Spleen (tissue), 11 donors: Measurements from ENCODE around the gene C9orf78. TPM values are rescaled to one million over a fixed set of nuclear protein-coding genes. Genes with fewer than 3 reads are reported as not detected.

ENCODE experiments used
- DNase-seq: peaks from one replicate; pipeline ENCODE4 v3.0.0-alpha.2; 2020
- H3K27ac ChIP-seq, 8 donors: fragments of 200-600 bp; sonication (generic) in 7 of 8; 1 replicate in 4 of 8; 2 replicates in 4 of 8; pipeline versions ENCODE4 v1.5.0 to v1.8.0; 2016 to 2021; ENCODE audit warnings: inconsistent platforms in 4 of 8, mild to moderate bottlenecking in 4 of 8, moderate library complexity in 1 of 8
- H3K27me3 ChIP-seq, 7 donors: fragments of 200-600 bp; sonication (generic) in 6 of 7; replicated peaks in 1 of 7; 1 replicate in 4 of 7; 2 replicates in 3 of 7; pipeline versions ENCODE4 v1.5.0 to v1.8.0; 2016 to 2021; ENCODE audit warnings: inconsistent platforms in 3 of 7, mild to moderate bottlenecking in 1 of 7
- H3K36me3 ChIP-seq, 6 donors: fragments of 200-600 bp; sonication (generic) in 5 of 6; 1 replicate in 4 of 6; 2 replicates in 2 of 6; pipeline versions ENCODE4 v1.5.0 to v1.8.0; 2016 to 2021; ENCODE audit warnings: inconsistent platforms in 2 of 6
- H3K4me1 ChIP-seq, 6 donors: fragments of 200-600 bp; sonication (generic) in 5 of 6; 1 replicate in 3 of 6; 2 replicates in 3 of 6; pipeline versions ENCODE4 v1.5.0 to v1.8.0; 2016 to 2021; ENCODE audit warnings: inconsistent platforms in 3 of 6
- H3K4me3 ChIP-seq, 8 donors: fragments of 200-600 bp; sonication (generic) in 7 of 8; 1 replicate in 4 of 8; 2 replicates in 4 of 8; pipeline versions ENCODE4 v1.5.0 to v1.8.0; 2016 to 2021; ENCODE audit warnings: inconsistent platforms in 4 of 8, mild to moderate bottlenecking in 4 of 8, moderate library complexity in 2 of 8
- H3K9me3 ChIP-seq, 8 donors: fragments of 200-600 bp; sonication (generic) in 7 of 8; 1 replicate in 4 of 8; 2 replicates in 4 of 8; pipeline versions ENCODE4 v1.5.0 to v1.8.0; 2016 to 2021; ENCODE audit warnings: inconsistent platforms in 4 of 8
- POLR2A ChIP-seq, 3 donors: fragments of 450-650 bp; IDR thresholded peaks; one replicate each; pipeline ENCODE4 v1.5.1; 2017; ENCODE audit warnings: antibody characterized with exemption in 3 of 3, mild to moderate bottlenecking in 1 of 3
- POLR2AphosphoS5 ChIP-seq, 3 donors: sonication (generic); formaldehyde crosslinking; IDR thresholded peaks; one replicate each; pipeline ENCODE4 v1.5.1; 2017; ENCODE audit warnings: antibody characterized with exemption in 3 of 3
- WGBS, 5 donors: extraction: QIAGEN DNeasy Blood & Tissue Kit in 3 of 5; methylation state at CpG; one replicate each; pipeline versions ENCODE4 v1.1.5 to v1.1.7; 2013 to 2018; 5-methylcytosine and 5-hydroxymethylcytosine counted together
- intact Hi-C: fragments of 100-400 bp; cut with DNase I; formaldehyde crosslinking; loops from one replicate; pipeline ENCODE4 v1.15.0; 2023; ENCODE audit warnings: low total_unique reads
- polyA plus RNA-seq, 3 donors: library from polyadenylated mRNA; stranded (reverse); fragments of 200-250 nt; gene quantifications; one replicate each; pipeline ENCODE4 v1.2.1, GENCODE V29; 2013
- total RNA-seq, 7 donors: library from RNA; depleted of rRNA in 3 of 7; stranded (reverse); fragments of >200 nt in 3 of 7; fragmentation: NEBNext Ultra II Directional in 4 of 7; extraction: Animal tissue kit (Norgen Biotek cat#: 25700) in 4 of 7; gene quantifications; one replicate each; pipeline versions ENCODE4 v1.1.0 to v1.2.1, GENCODE V29; 2016 to 2021
- TF ChIP-seq, protein P1 (sequence below), 11 experiments: fragments of 200-600 bp in 7 of 11; fragments of 450-650 bp in 4 of 11; sonication (generic) in 4 of 11; IDR thresholded peaks in 8 of 11; conservative IDR thresholded peaks in 3 of 11; 1 replicate in 7 of 11; 2 replicates in 4 of 11; pipeline versions ENCODE4 v1.4.0 to v1.8.0; 2016 to 2021; ENCODE audit warnings: antibody characterized with exemption in 11 of 11, inconsistent platforms in 4 of 11, mild to moderate bottlenecking in 1 of 11
- donor health status: healthy with polysubstance abuse.
- donor health status: DM: no; HTN: no; CAD: no; lungs with moderate emphysema.
- donor health status: DM: no; HTN: no; CAD: no.
- donor health status: Bipolar disorder and iron deficiency.
- donor health status: healthy.
- donor health status: DM: no; HTN: no; CAD: no.
- donor health status: DM: yes; HTN: yes; CAD: no.

C9orf78 gene
- total and polyA plus RNA-seq, 10 donors: 35.6 to 105 (median 48.7) TPM

DNA sequence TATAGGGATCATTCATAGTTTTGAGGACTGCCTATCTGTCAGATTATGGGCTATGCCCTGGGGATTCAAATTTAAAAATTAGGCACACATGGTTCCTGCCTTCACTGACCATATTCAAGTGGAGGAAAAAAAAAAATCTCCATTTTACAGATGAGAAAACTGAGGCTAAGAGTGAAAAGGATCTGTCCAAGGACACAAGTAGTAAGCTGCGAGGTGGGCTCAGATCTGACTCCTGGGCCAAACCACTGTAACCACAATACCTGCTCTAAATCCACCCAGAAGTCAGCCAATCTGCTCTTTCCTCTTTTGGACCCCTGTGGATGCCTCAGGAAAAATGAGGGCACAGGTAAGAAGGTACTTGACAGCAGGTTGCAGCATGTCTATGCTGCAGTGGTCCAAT, 8.3 kb downstream of the C9orf78 start:
- Histone ChIP-seq H3K4me3 (no peak overlapping the region), H3K27me3 (no peaks in the 10 kb centered on the region), H3K4me1 (peaks cover 8 to 21% (median 15%) of the 10 kb centered on the region in 6 donors), H3K9me3 (no peaks in the 10 kb centered on the region), H3K27ac (no peak overlapping the region), H3K36me3 (peaks cover 0 to 66% (median 60%) of the 10 kb centered on the region in 6 donors)
- WGBS, 5 donors: 77 to 95% (median 83%) methylated on average over 1 of the region's 1 CpG
- no peak for DNase-seq
- TF ChIP-seq, protein P1, sequence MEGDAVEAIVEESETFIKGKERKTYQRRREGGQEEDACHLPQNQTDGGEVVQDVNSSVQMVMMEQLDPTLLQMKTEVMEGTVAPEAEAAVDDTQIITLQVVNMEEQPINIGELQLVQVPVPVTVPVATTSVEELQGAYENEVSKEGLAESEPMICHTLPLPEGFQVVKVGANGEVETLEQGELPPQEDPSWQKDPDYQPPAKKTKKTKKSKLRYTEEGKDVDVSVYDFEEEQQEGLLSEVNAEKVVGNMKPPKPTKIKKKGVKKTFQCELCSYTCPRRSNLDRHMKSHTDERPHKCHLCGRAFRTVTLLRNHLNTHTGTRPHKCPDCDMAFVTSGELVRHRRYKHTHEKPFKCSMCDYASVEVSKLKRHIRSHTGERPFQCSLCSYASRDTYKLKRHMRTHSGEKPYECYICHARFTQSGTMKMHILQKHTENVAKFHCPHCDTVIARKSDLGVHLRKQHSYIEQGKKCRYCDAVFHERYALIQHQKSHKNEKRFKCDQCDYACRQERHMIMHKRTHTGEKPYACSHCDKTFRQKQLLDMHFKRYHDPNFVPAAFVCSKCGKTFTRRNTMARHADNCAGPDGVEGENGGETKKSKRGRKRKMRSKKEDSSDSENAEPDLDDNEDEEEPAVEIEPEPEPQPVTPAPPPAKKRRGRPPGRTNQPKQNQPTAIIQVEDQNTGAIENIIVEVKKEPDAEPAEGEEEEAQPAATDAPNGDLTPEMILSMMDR (IDR thresholded peaks at IDR 0.05 in 8 of 11, conservative IDR thresholded peaks at IDR 0.05 in 3 of 11): no peak
- no peak for TF ChIP-seq POLR2A (IDR thresholded peaks at IDR 0.05)
- no peak for TF ChIP-seq POLR2AphosphoS5 (IDR thresholded peaks at IDR 0.05)
- intact Hi-C loops: no loop called here

DNA sequence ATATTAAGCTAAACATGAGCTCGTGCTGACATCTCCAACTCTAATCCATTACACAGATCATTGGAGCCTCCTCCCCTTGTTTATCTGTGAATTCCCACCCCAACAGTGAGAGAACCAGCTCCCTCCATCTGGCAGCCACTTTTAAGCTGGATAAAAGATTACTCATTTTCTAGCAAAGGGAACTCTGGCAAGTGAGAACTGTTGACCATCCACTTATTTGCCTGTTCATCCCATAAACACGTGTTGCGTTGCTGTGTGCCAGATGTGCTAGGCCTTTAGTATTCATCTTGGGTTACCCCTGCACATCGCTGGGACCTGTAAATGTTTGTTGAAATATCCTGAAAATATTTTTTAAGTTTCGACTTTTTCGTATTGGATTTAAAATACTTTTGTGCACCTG, 8.7 kb downstream of the C9orf78 start:
- Histone ChIP-seq H3K36me3 (peaks cover 0 to 66% (median 60%) of the 10 kb centered on the region in 6 donors), H3K4me1 (peaks cover 8 to 25% (median 15%) of the 10 kb centered on the region in 6 donors), H3K27ac (no peak overlapping the region), H3K4me3 (no peak overlapping the region), H3K9me3 (no peaks in the 10 kb centered on the region), H3K27me3 (no peaks in the 10 kb centered on the region)
- WGBS, 5 donors: 86 to 92% (median 91%) methylated on average over 6 of the region's 6 CpGs
- DNase-seq: no peak
- TF ChIP-seq POLR2A (IDR thresholded peaks at IDR 0.05) (no peak), POLR2AphosphoS5 (IDR thresholded peaks at IDR 0.05) (no peak)
- TF ChIP-seq, protein P1 (IDR thresholded peaks at IDR 0.05 in 8 of 11, conservative IDR thresholded peaks at IDR 0.05 in 3 of 11): no peak
- intact Hi-C loops: no loop called here

DNA sequence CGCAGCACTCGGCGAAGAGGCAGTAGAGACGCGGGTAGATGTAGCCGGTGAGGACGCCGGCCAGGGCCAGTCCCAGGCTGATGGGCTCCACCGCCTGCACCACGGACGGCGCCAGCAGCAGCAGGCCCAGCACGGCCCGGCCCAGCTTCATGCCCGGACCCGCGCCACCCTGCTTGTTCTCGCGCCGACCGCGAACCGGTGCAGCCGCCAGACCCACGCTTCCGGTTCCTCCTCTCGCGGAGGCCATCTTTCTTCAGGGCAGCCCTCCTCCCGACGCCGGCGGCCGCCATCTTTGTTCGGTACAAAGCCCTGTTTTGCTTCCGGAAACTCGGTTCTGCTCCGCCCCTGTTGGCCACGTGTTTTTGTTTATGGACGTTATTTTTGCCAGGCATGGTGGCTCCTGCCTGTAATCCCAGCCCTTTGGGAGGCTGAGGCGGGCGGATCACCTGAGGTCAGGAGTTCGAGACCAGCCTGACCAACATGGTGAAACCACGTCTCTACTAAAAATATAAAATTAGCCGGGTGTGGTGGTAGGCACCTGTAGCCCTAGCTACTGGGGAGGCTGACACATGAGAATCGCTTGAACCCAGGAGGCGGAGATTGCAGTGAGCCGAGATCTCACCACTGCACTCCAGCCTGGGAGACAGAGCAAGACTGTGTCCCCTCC, 11.0 kb downstream of the C9orf78 start, which contains the start of gene TOR1A:
Gene TOR1A (minus strand): TSS at position 202 of the 667 bp plus-strand sequence. CDS start 51 bp downstream, at position 151.
- TF ChIP-seq POLR2A (IDR thresholded peaks at IDR 0.05): no peak
- peak; percentile 90 to 96 (median 90) for TF ChIP-seq POLR2AphosphoS5 (IDR thresholded peaks at IDR 0.05)
- TF ChIP-seq, protein P1 (IDR thresholded peaks at IDR 0.05 in 8 of 11, conservative IDR thresholded peaks at IDR 0.05 in 3 of 11): peak in 2 of 11 experiments; percentile 6 to 18
- peaks cover 0 to 66% (median 57%) of the 10 kb centered on the region in 6 donors for H3K36me3 ChIP-seq
- no peaks in the 10 kb centered on the region for H3K9me3 ChIP-seq
- 3 to 9% (median 4%) methylated on average over 20 to 47 of the region's 47 CpGs for WGBS, 5 donors
- peak within 1 kb of the TSS; percentile 63 to 89 (median 83) for H3K4me3 ChIP-seq
- H3K27me3 ChIP-seq: no peaks in the 10 kb centered on the region
- H3K4me1 ChIP-seq: peaks cover 8 to 30% (median 15%) of the 10 kb centered on the region in 6 donors
- intact Hi-C loops: no loop called here
- peak; percentile 99 for DNase-seq
- H3K27ac ChIP-seq: peak within 1 kb of the TSS; percentile 37 to 93 (median 84)

DNA sequence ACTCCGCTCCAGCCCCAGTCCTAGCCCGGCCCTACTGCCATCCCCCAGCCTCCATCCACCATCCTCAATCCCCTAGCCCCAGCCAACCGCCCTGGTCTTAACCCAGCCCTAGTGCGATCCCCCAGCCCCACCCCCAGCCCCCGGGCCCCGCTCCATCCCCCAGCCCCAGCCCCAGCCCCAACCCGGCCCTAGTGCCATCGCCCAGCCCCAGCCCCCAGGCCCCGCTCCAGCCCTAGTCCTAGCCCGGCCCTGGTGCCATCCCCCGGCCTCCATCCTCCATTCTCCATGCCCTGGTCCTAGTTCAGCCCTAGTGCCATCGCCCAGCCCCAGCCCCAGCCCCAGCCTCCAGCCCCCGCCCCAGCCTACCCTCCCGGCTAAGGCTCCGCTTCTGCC, 11.5 kb downstream of the C9orf78 start:
- DNase-seq: no peak
- H3K27ac ChIP-seq: peak overlapping the region; percentile 37 to 93 (median 84)
- H3K27me3 ChIP-seq: no peaks in the 10 kb centered on the region
- intact Hi-C loops: no loop called here
- 0 to 3% (median 0%) methylated on average over 4 to 15 of the region's 15 CpGs for WGBS, 5 donors
- H3K36me3 ChIP-seq: peaks cover 0 to 66% (median 57%) of the 10 kb centered on the region in 6 donors
- no peaks in the 10 kb centered on the region for H3K9me3 ChIP-seq
- peaks cover 8 to 33% (median 15%) of the 10 kb centered on the region in 6 donors for H3K4me1 ChIP-seq
- TF ChIP-seq, protein P1 (IDR thresholded peaks at IDR 0.05 in 8 of 11, conservative IDR thresholded peaks at IDR 0.05 in 3 of 11): no peak
- TF ChIP-seq POLR2A (IDR thresholded peaks at IDR 0.05) (no peak), POLR2AphosphoS5 (IDR thresholded peaks at IDR 0.05) (no peak)
- H3K4me3 ChIP-seq: peak overlapping the region; percentile 63 to 89 (median 83)
